Endothelial cell of umbilical vein (primary cell): ENCODE measurements around the gene SLCO4C1. TPM values are rescaled to one million over a fixed set of nuclear protein-coding genes. Genes with fewer than 3 reads are reported as not detected.

ENCODE experiments used
- BruUV-seq: library from RNA; stranded (reverse); fragments of 400-500 nt; replicated peaks from 2 replicates; lab custom pipeline; 2021; lab: Mats Ljungman, UMichigan
- CTCF ChIA-PET: fragments of 300-600, 350-600 bp; sonication (Branson Sonifier 250); formaldehyde crosslinking; loops from one replicate; lab custom pipeline; 2021; ENCODE audit warnings: antibody characterized with exemption, inconsistent platforms; lab: Charles Lee
- POLR2A ChIA-PET: fragments of 300-600, 350-600 bp; sonication (Branson Sonifier 250); formaldehyde crosslinking; loops from one replicate; lab custom pipeline; 2021; ENCODE audit warnings: antibody characterized with exemption, inconsistent platforms; lab: Charles Lee
- DNase-seq: peaks from one replicate; pipeline ENCODE4 v3.0.0-alpha.2; 2011; ENCODE audit warnings: low read depth, low spot score
- FAIRE-seq: peaks from 2 replicates; lab custom pipeline; 2011; peaks lifted over from hg19 to GRCh38; lab: Jason Lieb, UNC
- H2AFZ ChIP-seq: 2 replicates; pipeline ENCODE4 v1.6.0; 2012; ENCODE audit warnings: low read depth, low read length, control low read depth, inconsistent platforms
- H3K27ac ChIP-seq: 2 replicates; pipeline ENCODE4 v1.5.1; 2011; ENCODE audit warnings: low read depth, mild to moderate bottlenecking, control low read depth, low read length, moderate library complexity; ENCODE audit not compliant: insufficient read depth
- H3K27me3 ChIP-seq, 2 experiments: 2 replicates each; pipeline versions ENCODE4 v1.6.0 to v1.6.1; 2011; ENCODE audit warnings: low read length in 2 of 2, mixed read lengths in 1 of 2; ENCODE audit not compliant: control insufficient read depth in 2 of 2, insufficient read depth in 2 of 2
- H3K36me3 ChIP-seq, 2 experiments: 2 replicates in 1 of 2; 3 replicates in 1 of 2; pipeline ENCODE4 v1.5.1; 2011; ENCODE audit warnings: low read length in 2 of 2, mild to moderate bottlenecking in 1 of 2, moderate library complexity in 1 of 2; ENCODE audit not compliant: control insufficient read depth in 2 of 2, insufficient read depth in 2 of 2; ENCODE audit errors: extremely low read depth in 1 of 2
- H3K4me1 ChIP-seq: 3 replicates; pipeline ENCODE4 v1.5.1; 2011; ENCODE audit warnings: mild to moderate bottlenecking, low read length; ENCODE audit not compliant: control insufficient read depth, insufficient read depth; ENCODE audit errors: extremely low read depth
- H3K4me2 ChIP-seq: 2 replicates; pipeline ENCODE4 v1.6.1; 2011; ENCODE audit warnings: low read length, control low read depth, mixed read lengths; ENCODE audit not compliant: insufficient read depth
- H3K4me3 ChIP-seq, 3 experiments: fragments of 200-600 bp in 1 of 3; sonication (generic), shearing (Covaris generic) in 1 of 3; replicated peaks in 1 of 3; 2 replicates each; pipeline ENCODE4 v1.5.1; 2011 to 2016; ENCODE audit warnings: control low read depth in 3 of 3, low read length in 3 of 3, mild to moderate bottlenecking in 2 of 3, inconsistent platforms in 1 of 3, low read depth in 1 of 3, moderate library complexity in 1 of 3; ENCODE audit not compliant: insufficient read depth in 1 of 3
- H3K79me2 ChIP-seq: 2 replicates; pipeline ENCODE4 v1.6.0; 2012; ENCODE audit warnings: low read length, inconsistent platforms; ENCODE audit not compliant: control insufficient read depth, insufficient read depth
- H3K9ac ChIP-seq: replicated peaks from 2 replicates; pipeline ENCODE3; 2011; ENCODE audit warnings: low read length, control low read depth; ENCODE audit not compliant: insufficient read depth; ENCODE audit errors: extremely low read depth
- H3K9me1 ChIP-seq: replicated peaks from 3 replicates; pipeline ENCODE4 v1.6.0; 2011; ENCODE audit warnings: mild to moderate bottlenecking, low read length; ENCODE audit not compliant: control insufficient read depth, insufficient read depth; ENCODE audit errors: extremely low read depth
- H3K9me3 ChIP-seq: replicated peaks from 2 replicates; pipeline ENCODE4 v1.5.1; 2012; ENCODE audit warnings: low read length, inconsistent platforms; ENCODE audit not compliant: control insufficient read depth, insufficient read depth
- H4K20me1 ChIP-seq: replicated peaks from 2 replicates; pipeline ENCODE3; 2011; ENCODE audit warnings: mild to moderate bottlenecking, low read length; ENCODE audit not compliant: control insufficient read depth, insufficient read depth; ENCODE audit errors: extremely low read depth
- EZH2 ChIP-seq: IDR thresholded peaks from 2 replicates; pipeline ENCODE4 v1.6.1; 2012; ENCODE audit warnings: borderline replicate concordance, low read depth, mild to moderate bottlenecking, moderate library complexity, low read length, inconsistent platforms; ENCODE audit not compliant: severe bottlenecking
- FOS ChIP-seq: IDR thresholded peaks from 2 replicates; pipeline ENCODE4 v1.6.1; 2011; ENCODE audit warnings: mild to moderate bottlenecking, low read length, moderate library complexity, borderline replicate concordance; ENCODE audit not compliant: insufficient read depth
- GATA2 ChIP-seq: IDR thresholded peaks from 2 replicates; pipeline ENCODE4 v1.7.0; 2011; ENCODE audit warnings: low read depth, mild to moderate bottlenecking, moderate library complexity, mixed read lengths, low read length; ENCODE audit not compliant: insufficient read length, insufficient read depth
- JUN ChIP-seq: IDR thresholded peaks from 2 replicates; pipeline ENCODE4 v1.6.1; 2011; ENCODE audit warnings: borderline replicate concordance, low read depth; ENCODE audit not compliant: insufficient read length, insufficient read depth
- MYC ChIP-seq: IDR thresholded peaks from one replicate; pipeline ENCODE4 v1.6.1; 2011; ENCODE audit warnings: mild to moderate bottlenecking, low read depth, low read length
- POLR2A ChIP-seq: IDR thresholded peaks from 2 replicates; pipeline ENCODE4 v1.6.1; 2012; ENCODE audit warnings: low read depth, mild to moderate bottlenecking, control low read depth, low read length
- POLR2AphosphoS5 ChIP-seq: IDR thresholded peaks from 2 replicates; pipeline ENCODE4 v1.6.1; 2012; ENCODE audit warnings: low read depth, mild to moderate bottlenecking, control low read depth, low read length, moderate library complexity; ENCODE audit not compliant: insufficient read depth
- dilution Hi-C: fragments of 300-500 bp; cut with MboI; formaldehyde crosslinking; loops from one replicate; pipeline ENCODE4 v1.15.0; 2019; ENCODE audit warnings: low sequenced_read_pairs; ENCODE audit not compliant: extremely low pct_ligation_motif_present
- intact Hi-C: fragments of 100-400 bp; cut with micrococcal nuclease; formaldehyde crosslinking; loops from one replicate; pipeline ENCODE4 v1.10.0; 2022
- polyA plus RNA-seq, 4 experiments: library from polyadenylated mRNA; depleted of rRNA in 3 of 4; stranded (reverse) in 3 of 4; unstranded in 1 of 4; fragments of >200 nt; gene quantifications; 2 replicates each; pipeline versions ENCODE4 v1.2.1 to v1.2.3, GENCODE V29; 2011 to 2012; ENCODE audit warnings: missing spikeins in 1 of 4
- total RNA-seq: library from RNA; stranded (reverse); gene quantifications from 2 replicates; pipeline ENCODE4 v1.2.3, GENCODE V29; 2021
- TF ChIP-seq, protein P1 (sequence below), 2 donors: IDR thresholded peaks; 1 replicate in 1 of 2; 2 replicates in 1 of 2; pipeline ENCODE4 v1.5.1; 2011; ENCODE audit warnings: low read length in 2 of 2, mild to moderate bottlenecking in 2 of 2, moderate library complexity in 2 of 2, control low read depth in 1 of 2, inconsistent platforms in 1 of 2, low read depth in 1 of 2; ENCODE audit not compliant: insufficient read depth in 1 of 2; ENCODE audit errors: extremely low read depth in 1 of 2
- TF ChIP-seq, protein P2 (sequence below): IDR thresholded peaks from 2 replicates; pipeline ENCODE4 v1.6.1; 2011; ENCODE audit not compliant: insufficient read depth, insufficient read length

Gene SLCO4C1
- total and polyA plus RNA-seq, 2 donors (not counting 3 experiments of a cell fraction or from before 2014, with no cell fraction given) = 0.03 TPM; not detected in 1

DNA sequence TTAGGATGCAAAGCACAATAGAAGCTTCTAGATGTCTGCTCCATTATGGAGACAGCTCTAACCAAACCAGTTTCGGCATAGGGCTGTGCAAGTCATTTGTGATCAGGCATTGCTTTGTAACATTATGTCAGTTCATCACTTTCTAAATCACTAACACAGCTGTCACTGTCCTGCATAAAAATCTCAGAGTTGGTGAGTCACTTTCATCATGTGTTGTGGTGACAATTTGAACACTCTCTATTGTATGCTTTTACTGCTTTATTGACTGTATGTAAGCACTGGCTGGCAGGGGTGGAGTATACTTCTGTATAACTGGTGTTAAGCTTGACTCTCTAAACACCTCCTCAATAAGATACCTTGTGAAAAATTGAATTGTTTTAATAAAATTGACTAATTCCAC, 77.9 kb downstream of the SLCO4C1 start:
- no peak overlapping the region for H2AFZ ChIP-seq
- no peak overlapping the region for H3K9ac ChIP-seq
- no peak for TF ChIP-seq GATA2
- TF ChIP-seq, protein P1, sequence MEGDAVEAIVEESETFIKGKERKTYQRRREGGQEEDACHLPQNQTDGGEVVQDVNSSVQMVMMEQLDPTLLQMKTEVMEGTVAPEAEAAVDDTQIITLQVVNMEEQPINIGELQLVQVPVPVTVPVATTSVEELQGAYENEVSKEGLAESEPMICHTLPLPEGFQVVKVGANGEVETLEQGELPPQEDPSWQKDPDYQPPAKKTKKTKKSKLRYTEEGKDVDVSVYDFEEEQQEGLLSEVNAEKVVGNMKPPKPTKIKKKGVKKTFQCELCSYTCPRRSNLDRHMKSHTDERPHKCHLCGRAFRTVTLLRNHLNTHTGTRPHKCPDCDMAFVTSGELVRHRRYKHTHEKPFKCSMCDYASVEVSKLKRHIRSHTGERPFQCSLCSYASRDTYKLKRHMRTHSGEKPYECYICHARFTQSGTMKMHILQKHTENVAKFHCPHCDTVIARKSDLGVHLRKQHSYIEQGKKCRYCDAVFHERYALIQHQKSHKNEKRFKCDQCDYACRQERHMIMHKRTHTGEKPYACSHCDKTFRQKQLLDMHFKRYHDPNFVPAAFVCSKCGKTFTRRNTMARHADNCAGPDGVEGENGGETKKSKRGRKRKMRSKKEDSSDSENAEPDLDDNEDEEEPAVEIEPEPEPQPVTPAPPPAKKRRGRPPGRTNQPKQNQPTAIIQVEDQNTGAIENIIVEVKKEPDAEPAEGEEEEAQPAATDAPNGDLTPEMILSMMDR (IDR thresholded peaks at IDR 0.05; ENCODE audit: extremely low read depth in 1 of 2, insufficient read depth in 1 of 2, low read depth in 1 of 2, low read length in 2 of 2) = no peak
- no peak for TF ChIP-seq FOS
- no peak for TF ChIP-seq JUN
- no peak for TF ChIP-seq EZH2
- TF ChIP-seq POLR2AphosphoS5 = no peak
- TF ChIP-seq POLR2A = no peak
- TF ChIP-seq, protein P2, sequence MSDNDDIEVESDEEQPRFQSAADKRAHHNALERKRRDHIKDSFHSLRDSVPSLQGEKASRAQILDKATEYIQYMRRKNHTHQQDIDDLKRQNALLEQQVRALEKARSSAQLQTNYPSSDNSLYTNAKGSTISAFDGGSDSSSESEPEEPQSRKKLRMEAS = no peak
- no peak for TF ChIP-seq MYC
- no peak overlapping the region for H3K27ac ChIP-seq
- no peaks in the 10 kb centered on the region for H3K27me3 ChIP-seq
- ChIA-PET POLR2A (no interaction called here), CTCF (no interaction called here)
- no peak overlapping the region for H3K4me2 ChIP-seq
- intact Hi-C loops = no loop called here
- no TSS peak for BruUV-seq
- no peaks in the 10 kb centered on the region for H3K9me3 ChIP-seq
- H3K4me1 ChIP-seq = no peaks in the 10 kb centered on the region
- no peaks in the 10 kb centered on the region for H3K79me2 ChIP-seq
- no peaks in the 10 kb centered on the region for H3K9me1 ChIP-seq
- DNase-seq (no peak), FAIRE-seq (no peak)
- no peaks in the 10 kb centered on the region for H3K36me3 ChIP-seq
- no peak overlapping the region for H3K4me3 ChIP-seq
- dilution Hi-C loops = no loop called here
- H4K20me1 ChIP-seq = no peaks in the 10 kb centered on the region
